ENCODE measurements around the gene KSR1. TPM values are rescaled to one million over a fixed set of nuclear protein-coding genes. Genes with fewer than 3 reads are reported as not detected.

Gene KSR1
- total and polyA plus RNA-seq, 2 donors (not counting 1 experiment from before 2014, with no cell fraction given): 5.3 to 10.1 TPM

GRCh38 chr17:27451906-27452305 is 4.3 kb upstream of the KSR1 start:
- Histone ChIP-seq H3K27me3 (ENCODE audit: control insufficient read depth, insufficient read depth, low read length) (peaks cover 10% of the 10 kb centered on the region), H3K27ac (ENCODE audit: insufficient read depth, low read length) (no peak overlapping the region), H3K4me2 (ENCODE audit: extremely low read depth, insufficient read depth, low read length) (no peak overlapping the region), H3K9me3 (ENCODE audit: control insufficient read depth, insufficient read depth, low read depth, low read length) (no peaks in the 10 kb centered on the region), H3K79me2 (ENCODE audit: control insufficient read depth, insufficient read depth, low read length) (no peaks in the 10 kb centered on the region), H3K36me3 (ENCODE audit: control insufficient read depth, insufficient read depth, low read length) (no peaks in the 10 kb centered on the region), H3K9ac (ENCODE audit: insufficient read depth, low read length) (no peak overlapping the region), H3K4me3 (replicated peaks in 1 of 4; ENCODE audit: control extremely low read depth in 1 of 4, insufficient read depth in 1 of 4, low read depth in 3 of 4, low read length in 4 of 4) (no peak overlapping the region), H4K20me1 (ENCODE audit: control insufficient read depth, extremely low read depth, insufficient read depth, low read length) (no peaks in the 10 kb centered on the region), H3K4me1 (ENCODE audit: control insufficient read depth, extremely low read depth, insufficient read depth, low read length) (peaks cover 1% of the 10 kb centered on the region), H2AFZ (ENCODE audit: low read length) (no peak overlapping the region)
- no peak for TF ChIP-seq CTCF (conservative IDR thresholded peaks at IDR 0.05 in 1 of 2, IDR thresholded peaks at IDR 0.05 in 1 of 2; ENCODE audit: low read depth in 1 of 2, low read length in 2 of 2)
- no peak for TF ChIP-seq EZH2 (IDR thresholded peaks at IDR 0.05; ENCODE audit: low read length, missing control alignments)
- no peak for DNase-seq (ENCODE audit: low read depth in 2 of 2)

GRCh38 chr17:27452828-27453227 is 3.4 kb upstream of the KSR1 start:
- Histone ChIP-seq H4K20me1 (ENCODE audit: control insufficient read depth, extremely low read depth, insufficient read depth, low read length) (no peaks in the 10 kb centered on the region), H3K27me3 (ENCODE audit: control insufficient read depth, insufficient read depth, low read length) (peaks cover 10% of the 10 kb centered on the region), H2AFZ (ENCODE audit: low read length) (no peak overlapping the region), H3K9me3 (ENCODE audit: control insufficient read depth, insufficient read depth, low read depth, low read length) (no peaks in the 10 kb centered on the region), H3K4me3 (replicated peaks in 1 of 4; ENCODE audit: control extremely low read depth in 1 of 4, insufficient read depth in 1 of 4, low read depth in 3 of 4, low read length in 4 of 4) (no peak overlapping the region), H3K9ac (ENCODE audit: insufficient read depth, low read length) (no peak overlapping the region), H3K4me1 (ENCODE audit: control insufficient read depth, extremely low read depth, insufficient read depth, low read length) (no peaks in the 10 kb centered on the region), H3K79me2 (ENCODE audit: control insufficient read depth, insufficient read depth, low read length) (no peaks in the 10 kb centered on the region), H3K36me3 (ENCODE audit: control insufficient read depth, insufficient read depth, low read length) (no peaks in the 10 kb centered on the region), H3K4me2 (ENCODE audit: extremely low read depth, insufficient read depth, low read length) (no peak overlapping the region), H3K27ac (ENCODE audit: insufficient read depth, low read length) (no peak overlapping the region)
- no peak for TF ChIP-seq EZH2 (IDR thresholded peaks at IDR 0.05; ENCODE audit: low read length, missing control alignments)
- TF ChIP-seq CTCF (conservative IDR thresholded peaks at IDR 0.05 in 1 of 2, IDR thresholded peaks at IDR 0.05 in 1 of 2; ENCODE audit: low read depth in 1 of 2, low read length in 2 of 2): no peak
- DNase-seq (ENCODE audit: low read depth in 2 of 2): no peak

- no peak overlapping the region for H3K9ac ChIP-seq (ENCODE audit: insufficient read depth, low read length)
- DNase-seq (ENCODE audit: low read depth in 2 of 2): no peak
- H3K4me3 ChIP-seq (replicated peaks in 1 of 4; ENCODE audit: control extremely low read depth in 1 of 4, insufficient read depth in 1 of 4, low read depth in 3 of 4, low read length in 4 of 4): no peak overlapping the region
Observed at GRCh38 chr17:27453471-27453870, 2.8 kb upstream of the KSR1 start.

More at GRCh38 chr17:27453471-27453870, 2.8 kb upstream of the KSR1 start:
- TF ChIP-seq EZH2 (IDR thresholded peaks at IDR 0.05; ENCODE audit: low read length, missing control alignments): no peak
- TF ChIP-seq CTCF (conservative IDR thresholded peaks at IDR 0.05 in 1 of 2, IDR thresholded peaks at IDR 0.05 in 1 of 2; ENCODE audit: low read depth in 1 of 2, low read length in 2 of 2): no peak
- H3K79me2 ChIP-seq (ENCODE audit: control insufficient read depth, insufficient read depth, low read length): no peaks in the 10 kb centered on the region
- peaks cover 10% of the 10 kb centered on the region for H3K27me3 ChIP-seq (ENCODE audit: control insufficient read depth, insufficient read depth, low read length)
- no peaks in the 10 kb centered on the region for H3K36me3 ChIP-seq (ENCODE audit: control insufficient read depth, insufficient read depth, low read length)
- peaks cover 3% of the 10 kb centered on the region for H3K4me1 ChIP-seq (ENCODE audit: control insufficient read depth, extremely low read depth, insufficient read depth, low read length)
- no peaks in the 10 kb centered on the region for H4K20me1 ChIP-seq (ENCODE audit: control insufficient read depth, extremely low read depth, insufficient read depth, low read length)
- H2AFZ ChIP-seq (ENCODE audit: low read length): no peak overlapping the region
- H3K27ac ChIP-seq (ENCODE audit: insufficient read depth, low read length): no peak overlapping the region
- no peaks in the 10 kb centered on the region for H3K9me3 ChIP-seq (ENCODE audit: control insufficient read depth, insufficient read depth, low read depth, low read length)
- no peak overlapping the region for H3K4me2 ChIP-seq (ENCODE audit: extremely low read depth, insufficient read depth, low read length)
